Loucy (cell line): ENCODE results near the gene ODF2.
"Not testable (repeated sequence)": the region's sequence is repeated elsewhere in the genome, so short reads cannot be mapped to it uniquely, and the experiment has no call there.

Source experiments
- H2AFZ ChIP-seq: fragments of 200-600 bp; sonication (generic); 2 replicates; pipeline ENCODE4 v1.6.0; 2016; ENCODE audit warnings: antibody characterized with exemption, mild to moderate bottlenecking, low read length, moderate library complexity
- H3F3A ChIP-seq: fragments of 200-600 bp; 2 replicates; pipeline ENCODE4 v1.6.0; 2016; ENCODE audit warnings: antibody characterized with exemption, low read depth, mild to moderate bottlenecking
- H3K27me3 ChIP-seq: fragments of 200-600 bp; sonication (generic); 2 replicates; pipeline ENCODE4 v1.6.1; 2014; ENCODE audit warnings: low read length, mild to moderate bottlenecking; ENCODE audit not compliant: insufficient read depth, poor library complexity, severe bottlenecking
- H3K36me3 ChIP-seq: fragments of 200-600 bp; sonication (generic); 2 replicates; pipeline ENCODE4 v1.6.1; 2016; ENCODE audit warnings: low read length; ENCODE audit not compliant: insufficient read depth
- H3K4me1 ChIP-seq: fragments of 200-600 bp; sonication (generic); 2 replicates; pipeline ENCODE4 v1.5.1; 2014; ENCODE audit warnings: low read length, mild to moderate bottlenecking; ENCODE audit not compliant: insufficient read depth, poor library complexity, severe bottlenecking
- H3K4me2 ChIP-seq: fragments of 200-600 bp; sonication (generic); 2 replicates; pipeline ENCODE4 v1.6.0; 2014; ENCODE audit warnings: antibody characterized with exemption, low read length, low read depth, mild to moderate bottlenecking; ENCODE audit not compliant: poor library complexity, severe bottlenecking
- H3K4me3 ChIP-seq: fragments of 200-600 bp; sonication (generic); 2 replicates; pipeline ENCODE4 v1.5.1; 2014; ENCODE audit warnings: low read length, mild to moderate bottlenecking, mixed read lengths; ENCODE audit not compliant: poor library complexity, severe bottlenecking
- H3K79me2 ChIP-seq: fragments of 200-600 bp; sonication (generic); 2 replicates; pipeline ENCODE4 v1.6.1; 2014; ENCODE audit warnings: low read length; ENCODE audit not compliant: insufficient read depth
- H3K9ac ChIP-seq: fragments of 200-600 bp; sonication (generic); 2 replicates; pipeline ENCODE4 v1.6.0; 2014; ENCODE audit warnings: mild to moderate bottlenecking, low read depth, low read length, moderate library complexity; ENCODE audit not compliant: poor library complexity, severe bottlenecking
- H3K9me2 ChIP-seq: fragments of 200-600 bp; sonication (generic); replicated peaks from 2 replicates; pipeline ENCODE4 v1.6.1; 2016; ENCODE audit warnings: low read depth, low read length, mixed read lengths
- H3K9me3 ChIP-seq: fragments of 200-600 bp; sonication (generic); 2 replicates; pipeline ENCODE4 v1.6.1; 2014; ENCODE audit warnings: mild to moderate bottlenecking, antibody characterized with exemption, low read length, low read depth; ENCODE audit not compliant: insufficient read depth
- H4K20me1 ChIP-seq: fragments of 200-600 bp; sonication (generic); 2 replicates; pipeline ENCODE4 v1.6.0; 2014; ENCODE audit warnings: antibody characterized with exemption, low read length, mild to moderate bottlenecking; ENCODE audit not compliant: insufficient read depth, poor library complexity, severe bottlenecking
- CTCF ChIP-seq: fragments of 200-600 bp; sonication (generic); conservative IDR thresholded peaks from 2 replicates; pipeline ENCODE4 v1.5.1; 2014; ENCODE audit warnings: mild to moderate bottlenecking, antibody characterized with exemption, low read length
- EZH2phosphoT487 ChIP-seq: fragments of 200-600 bp; IDR thresholded peaks from 2 replicates; pipeline ENCODE4 v1.6.1; 2018; ENCODE audit warnings: antibody characterized with exemption, mild to moderate bottlenecking, moderate library complexity, borderline replicate concordance

The ODF2 gene

DNA sequence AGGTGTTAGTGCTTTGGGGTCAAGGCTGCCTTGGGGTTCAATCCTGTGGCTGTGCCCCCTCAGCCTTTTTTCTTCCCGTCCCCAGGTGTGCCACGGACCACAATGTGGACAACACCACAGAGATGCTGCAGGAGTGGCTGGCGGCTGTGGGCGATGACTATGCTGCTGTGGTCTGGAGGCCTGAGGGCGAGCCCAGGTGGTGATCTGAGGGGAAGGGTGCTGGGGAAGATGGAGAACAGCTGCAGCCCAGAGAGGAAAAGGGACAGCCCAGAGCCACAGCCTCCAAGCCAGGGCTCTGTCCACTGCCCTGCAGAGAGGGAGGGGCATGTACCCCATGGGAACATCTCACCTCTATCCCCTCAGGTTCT lies 33.0 kb upstream of the ODF2 start:
- H2AFZ ChIP-seq, result no peak overlapping the region
- no peak for TF ChIP-seq CTCF
- no peaks in the 10 kb centered on the region for H3K9me2 ChIP-seq
- H3F3A ChIP-seq, result no peaks in the 10 kb centered on the region
- no peak overlapping the region for H3K4me3 ChIP-seq
- peak overlapping the region; percentile 78 for H3K4me2 ChIP-seq
- H3K36me3 ChIP-seq, result no peaks in the 10 kb centered on the region
- no peaks in the 10 kb centered on the region for H3K9me3 ChIP-seq
- H4K20me1 ChIP-seq, result no peaks in the 10 kb centered on the region
- no peak overlapping the region for H3K9ac ChIP-seq
- H3K4me1 ChIP-seq, result peaks cover 13% of the 10 kb centered on the region
- no peaks in the 10 kb centered on the region for H3K27me3 ChIP-seq
- no peaks in the 10 kb centered on the region for H3K79me2 ChIP-seq

- H4K20me1 ChIP-seq, H3F3A ChIP-seq, H3K9me3 ChIP-seq, H3K27me3 ChIP-seq, H3K4me3 ChIP-seq, H3K36me3 ChIP-seq, H2AFZ ChIP-seq, H3K9ac ChIP-seq, H3K9me2 ChIP-seq, H3K79me2 ChIP-seq, H3K4me2 ChIP-seq: not testable (repeated sequence)
- H3K4me1 ChIP-seq, result peaks cover 13% of the 10 kb centered on the region
These were observed 32.5 kb upstream of the ODF2 start for GRCh38 chr9:128423356-128423755.

GRCh38 chr9:128424268-128424780 lies 31.5 kb upstream of the ODF2 start:
- H3K4me2 ChIP-seq, result no peak overlapping the region
- no peaks in the 10 kb centered on the region for H3F3A ChIP-seq
- no peaks in the 10 kb centered on the region for H4K20me1 ChIP-seq
- H3K9me2 ChIP-seq, result no peaks in the 10 kb centered on the region
- no peaks in the 10 kb centered on the region for H3K79me2 ChIP-seq
- H3K9ac ChIP-seq, result no peak overlapping the region
- no peaks in the 10 kb centered on the region for H3K36me3 ChIP-seq
- no peaks in the 10 kb centered on the region for H3K9me3 ChIP-seq
- no peak overlapping the region for H2AFZ ChIP-seq
- H3K4me3 ChIP-seq, result no peak overlapping the region
- TF ChIP-seq CTCF (no peak), EZH2phosphoT487 (no peak)
- no peaks in the 10 kb centered on the region for H3K27me3 ChIP-seq
- peaks cover 13% of the 10 kb centered on the region for H3K4me1 ChIP-seq

- H3F3A ChIP-seq, result no peaks in the 10 kb centered on the region
- no peaks in the 10 kb centered on the region for H3K27me3 ChIP-seq
- TF ChIP-seq CTCF (no peak), EZH2phosphoT487 (no peak)
- no peaks in the 10 kb centered on the region for H3K79me2 ChIP-seq
- no peak overlapping the region for H3K4me2 ChIP-seq
- H2AFZ ChIP-seq, result no peak overlapping the region
- no peaks in the 10 kb centered on the region for H3K9me3 ChIP-seq
- no peak overlapping the region for H3K9ac ChIP-seq
- H3K9me2 ChIP-seq, result no peaks in the 10 kb centered on the region
- no peak overlapping the region for H3K4me3 ChIP-seq
- no peaks in the 10 kb centered on the region for H3K36me3 ChIP-seq
- no peaks in the 10 kb centered on the region for H3K4me1 ChIP-seq
- no peaks in the 10 kb centered on the region for H4K20me1 ChIP-seq
These were observed 26.9 kb upstream of the ODF2 start for GRCh38 chr9:128428644-128429512.
